Stimulated activated CD8-positive, alpha-beta memory T cell treated with anti-CD3 and anti-CD28 coated beads, Interleukin-4, amount 100 ng/mL, for 48 hours (primary cell): Measurements from ENCODE around the gene MTCH1.
"Not testable (repeated sequence)": the region's sequence is repeated elsewhere in the genome, so short reads cannot be mapped to it uniquely, and the experiment has no call there.

Experiments
- DNase-seq: peaks from one replicate; pipeline ENCODE4 v3.0.0-alpha.2; 2020

MTCH1 gene

GRCh38 chr6:36969240-36969691, 16.7 kb downstream of the MTCH1 start:
- DNase-seq, result no peak

GRCh38 chr6:36968266-36968977, 17.6 kb downstream of the MTCH1 start:
- DNase-seq, result no peak

- DNase-seq, result no peak
These were observed 18.2 kb downstream of the MTCH1 start for GRCh38 chr6:36967757-36968156.

GRCh38 chr6:36967301-36967700, 18.7 kb downstream of the MTCH1 start:
- no peak for DNase-seq

GRCh38 chr6:36964908-36965307, 21.1 kb downstream of the MTCH1 start:
- no peak for DNase-seq

GRCh38 chr6:36964349-36964748, 21.6 kb downstream of the MTCH1 start:
- DNase-seq, result no peak

GRCh38 chr6:36963451-36964290, 22.3 kb downstream of the MTCH1 start:
- DNase-seq, result no peak

- peak; percentile 80 for DNase-seq
These were observed 23.1 kb downstream of the MTCH1 start for GRCh38 chr6:36962874-36963273.

GRCh38 chr6:36961441-36962435, 24.3 kb downstream of the MTCH1 start:
- DNase-seq, result no peak

- DNase-seq, result no peak
These were observed 26.3 kb downstream of the MTCH1 start for GRCh38 chr6:36959555-36960250.

- no peak for DNase-seq
These were observed 27.0 kb downstream of the MTCH1 start for GRCh38 chr6:36958775-36959554.

- no peak for DNase-seq
These were observed 28.2 kb downstream of the MTCH1 start for GRCh38 chr6:36957773-36958271.

- DNase-seq, result no peak
These were observed 29.6 kb downstream of the MTCH1 start for GRCh38 chr6:36956446-36956820.

GRCh38 chr6:36955671-36956445, 30.1 kb downstream of the MTCH1 start:
- no peak for DNase-seq

- DNase-seq, result no peak
These were observed 30.9 kb downstream of the MTCH1 start for GRCh38 chr6:36955136-36955535.

GRCh38 chr6:36954262-36954931, 31.6 kb downstream of the MTCH1 start, which contains the start of gene PI16:
Gene PI16 (plus strand): TSS chr6:36954738. CDS start chr6:36954761, 23 bp downstream.
- DNase-seq, result no peak

GRCh38 chr6:36953931-36954261, 32.1 kb downstream of the MTCH1 start:
- DNase-seq, result no peak

GRCh38 chr6:36949636-36950035, 36.4 kb downstream of the MTCH1 start:
- no peak for DNase-seq

- DNase-seq, result not testable (repeated sequence)
These were observed 36.9 kb downstream of the MTCH1 start for GRCh38 chr6:36949076-36949475.
